ENCODE measurements around the gene KLHDC3.

Gene KLHDC3

DNA sequence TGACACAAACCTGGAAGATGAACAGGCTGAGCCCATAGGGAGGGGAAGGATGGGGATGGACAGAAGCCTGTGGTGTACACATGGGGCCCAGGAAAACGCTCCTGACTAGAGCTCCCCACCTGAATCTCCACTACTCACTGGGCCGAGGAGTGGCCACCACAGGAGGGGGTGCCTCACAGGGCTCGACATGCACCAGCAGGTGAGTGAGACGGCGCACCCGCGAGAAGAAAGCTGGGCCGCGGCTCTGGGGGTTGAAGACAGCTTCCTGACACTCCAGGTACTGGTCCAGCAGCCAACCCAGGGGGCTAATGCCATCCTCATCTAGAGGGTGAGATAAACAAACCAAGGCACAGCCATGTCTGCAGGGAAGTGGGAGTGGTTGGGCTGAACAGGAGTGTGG, 29.3 kb downstream of the KLHDC3 start:
- Histone ChIP-seq H3K27me3 (ENCODE audit: control insufficient read depth, low read length) (no peaks in the 10 kb centered on the region), H4K20me1 (ENCODE audit: control insufficient read depth, insufficient read depth, low read depth, low read length) (no peaks in the 10 kb centered on the region), H3K9me2 (replicated peaks; ENCODE audit: control insufficient read depth, low read length) (no peaks in the 10 kb centered on the region), H3K4me1 (ENCODE audit: control insufficient read depth, low read length) (no peaks in the 10 kb centered on the region), H3K4me2 (ENCODE audit: low read length) (no peak overlapping the region), H3K9me3 (ENCODE audit: control insufficient read depth, insufficient read depth, low read length) (no peaks in the 10 kb centered on the region), H3K36me3 (ENCODE audit: control insufficient read depth, low read length) (peaks cover 10% of the 10 kb centered on the region; the same call in 1 of the 2 replicates), H3K27ac (ENCODE audit: low read depth, low read length) (no peak overlapping the region), H3K4me3 (ENCODE audit: low read length) (no peak overlapping the region), H3F3A (ENCODE audit: control insufficient read depth, insufficient read depth) (no peaks in the 10 kb centered on the region), H3K79me2 (ENCODE audit: control insufficient read depth, low read length) (no peaks in the 10 kb centered on the region)
- TF ChIP-seq, protein P1, sequence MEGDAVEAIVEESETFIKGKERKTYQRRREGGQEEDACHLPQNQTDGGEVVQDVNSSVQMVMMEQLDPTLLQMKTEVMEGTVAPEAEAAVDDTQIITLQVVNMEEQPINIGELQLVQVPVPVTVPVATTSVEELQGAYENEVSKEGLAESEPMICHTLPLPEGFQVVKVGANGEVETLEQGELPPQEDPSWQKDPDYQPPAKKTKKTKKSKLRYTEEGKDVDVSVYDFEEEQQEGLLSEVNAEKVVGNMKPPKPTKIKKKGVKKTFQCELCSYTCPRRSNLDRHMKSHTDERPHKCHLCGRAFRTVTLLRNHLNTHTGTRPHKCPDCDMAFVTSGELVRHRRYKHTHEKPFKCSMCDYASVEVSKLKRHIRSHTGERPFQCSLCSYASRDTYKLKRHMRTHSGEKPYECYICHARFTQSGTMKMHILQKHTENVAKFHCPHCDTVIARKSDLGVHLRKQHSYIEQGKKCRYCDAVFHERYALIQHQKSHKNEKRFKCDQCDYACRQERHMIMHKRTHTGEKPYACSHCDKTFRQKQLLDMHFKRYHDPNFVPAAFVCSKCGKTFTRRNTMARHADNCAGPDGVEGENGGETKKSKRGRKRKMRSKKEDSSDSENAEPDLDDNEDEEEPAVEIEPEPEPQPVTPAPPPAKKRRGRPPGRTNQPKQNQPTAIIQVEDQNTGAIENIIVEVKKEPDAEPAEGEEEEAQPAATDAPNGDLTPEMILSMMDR (IDR thresholded peaks at IDR 0.05; ENCODE audit: low read depth, low read length, poor library complexity, severe bottlenecking) = no peak
- TF ChIP-seq EZH2phosphoT487 (IDR thresholded peaks at IDR 0.05; ENCODE audit: borderline replicate concordance, low read length) = no peak

DNA sequence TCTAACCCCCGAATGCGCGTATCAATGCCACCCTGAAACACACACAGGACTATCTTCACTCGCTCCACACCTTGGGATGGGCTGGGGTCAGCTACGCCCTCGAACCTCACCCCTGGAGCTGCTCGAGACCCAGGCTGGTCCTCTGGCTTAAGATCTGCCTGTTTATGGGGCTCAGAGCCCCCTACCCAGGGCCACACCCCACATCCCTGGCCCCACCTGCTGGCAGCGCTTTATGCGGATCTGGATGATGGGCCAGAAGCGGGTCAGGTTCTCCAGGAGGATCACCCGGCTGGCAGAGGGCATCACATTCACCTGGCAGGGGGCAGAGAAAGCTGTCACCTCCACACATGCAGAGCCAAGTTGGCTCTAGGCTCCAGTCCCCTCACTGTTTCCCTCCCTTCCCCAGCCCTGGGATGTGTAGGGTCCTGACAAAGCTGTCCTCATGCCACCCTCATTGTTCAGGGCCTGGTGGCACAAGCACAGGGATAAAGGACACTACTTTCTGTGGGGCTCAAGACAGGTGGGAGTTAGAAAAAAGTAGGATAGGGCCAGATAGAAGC, 31.4 kb downstream of the KLHDC3 start:
- Histone ChIP-seq H3F3A (ENCODE audit: control insufficient read depth, insufficient read depth) (no peaks in the 10 kb centered on the region), H3K9me3 (ENCODE audit: control insufficient read depth, insufficient read depth, low read length) (no peaks in the 10 kb centered on the region), H3K27ac (ENCODE audit: low read depth, low read length) (no peak overlapping the region), H3K79me2 (ENCODE audit: control insufficient read depth, low read length) (no peaks in the 10 kb centered on the region), H3K36me3 (ENCODE audit: control insufficient read depth, low read length) (peaks cover 13% of the 10 kb centered on the region; the same call in 1 of the 2 replicates), H3K4me3 (ENCODE audit: low read length) (no peak overlapping the region), H3K4me2 (ENCODE audit: low read length) (no peak overlapping the region), H4K20me1 (ENCODE audit: control insufficient read depth, insufficient read depth, low read depth, low read length) (no peaks in the 10 kb centered on the region), H3K4me1 (ENCODE audit: control insufficient read depth, low read length) (no peaks in the 10 kb centered on the region), H3K27me3 (ENCODE audit: control insufficient read depth, low read length) (no peaks in the 10 kb centered on the region), H3K9me2 (replicated peaks; ENCODE audit: control insufficient read depth, low read length) (no peaks in the 10 kb centered on the region)
- no peak for TF ChIP-seq EZH2phosphoT487 (IDR thresholded peaks at IDR 0.05; ENCODE audit: borderline replicate concordance, low read length)
- TF ChIP-seq, protein P1 (IDR thresholded peaks at IDR 0.05; ENCODE audit: low read depth, low read length, poor library complexity, severe bottlenecking) = no peak

- H3F3A ChIP-seq (ENCODE audit: control insufficient read depth, insufficient read depth) = no peaks in the 10 kb centered on the region
- no peaks in the 10 kb centered on the region for H3K9me3 ChIP-seq (ENCODE audit: control insufficient read depth, insufficient read depth, low read length)
- H4K20me1 ChIP-seq (ENCODE audit: control insufficient read depth, insufficient read depth, low read depth, low read length) = no peaks in the 10 kb centered on the region
- H3K9me2 ChIP-seq (replicated peaks; ENCODE audit: control insufficient read depth, low read length) = no peaks in the 10 kb centered on the region
- H3K27ac ChIP-seq (ENCODE audit: low read depth, low read length) = no peak overlapping the region
- no peak for TF ChIP-seq EZH2phosphoT487 (IDR thresholded peaks at IDR 0.05; ENCODE audit: borderline replicate concordance, low read length)
- TF ChIP-seq, protein P1 (IDR thresholded peaks at IDR 0.05; ENCODE audit: low read depth, low read length, poor library complexity, severe bottlenecking) = no peak
- H3K4me3 ChIP-seq (ENCODE audit: low read length) = no peak overlapping the region
- H3K4me1 ChIP-seq (ENCODE audit: control insufficient read depth, low read length) = peaks cover 6% of the 10 kb centered on the region
- no peaks in the 10 kb centered on the region for H3K27me3 ChIP-seq (ENCODE audit: control insufficient read depth, low read length)
- peaks cover 5% of the 10 kb centered on the region for H3K79me2 ChIP-seq (ENCODE audit: control insufficient read depth, low read length)
- H3K4me2 ChIP-seq (ENCODE audit: low read length) = no peak overlapping the region
- peaks cover 10% of the 10 kb centered on the region; the same call in 1 of the 2 replicates for H3K36me3 ChIP-seq (ENCODE audit: control insufficient read depth, low read length)
These were observed 33.9 kb downstream of the KLHDC3 start for GRCh38 chr6:43047998-43048397.

Measured in DOHH2 (cell line).